ENCODE measurements around the gene HORMAD2.

HORMAD2 gene

GRCh38 chr22:30161051-30161469 lies 80.8 kb downstream of the HORMAD2 start:
- no peak for DNase-seq (ENCODE audit: low read depth in 1 of 2, low spot score in 1 of 2)

GRCh38 chr22:30167296-30167695 lies 87.0 kb downstream of the HORMAD2 start:
- DNase-seq (ENCODE audit: low read depth in 1 of 2, low spot score in 1 of 2): no peak

GRCh38 chr22:30167734-30168133 lies 87.5 kb downstream of the HORMAD2 start:
- no peak for DNase-seq (ENCODE audit: low read depth in 1 of 2, low spot score in 1 of 2)

- no peak for DNase-seq (ENCODE audit: low read depth in 1 of 2, low spot score in 1 of 2)
Measured at GRCh38 chr22:30169002-30169401, 88.7 kb downstream of the HORMAD2 start.

GRCh38 chr22:30170129-30170528 lies 89.9 kb downstream of the HORMAD2 start:
- no peak for DNase-seq (ENCODE audit: low read depth in 1 of 2, low spot score in 1 of 2)

GRCh38 chr22:30171008-30171407 lies 90.7 kb downstream of the HORMAD2 start:
- DNase-seq (ENCODE audit: low read depth in 1 of 2, low spot score in 1 of 2): no peak

GRCh38 chr22:30175690-30176288 lies 95.5 kb downstream of the HORMAD2 start:
- no peak for DNase-seq (ENCODE audit: low read depth in 1 of 2, low spot score in 1 of 2)

GRCh38 chr22:30176431-30176830 lies 96.2 kb downstream of the HORMAD2 start:
- no peak for DNase-seq (ENCODE audit: low read depth in 1 of 2, low spot score in 1 of 2)

- peak; percentile 12 to 17 for DNase-seq (ENCODE audit: low read depth in 1 of 2, low spot score in 1 of 2)
Measured at GRCh38 chr22:30178181-30179126, 98.2 kb downstream of the HORMAD2 start.

GRCh38 chr22:30180616-30181015 lies 100.4 kb downstream of the HORMAD2 start:
- DNase-seq (ENCODE audit: low read depth in 1 of 2, low spot score in 1 of 2): no peak

- no peak for DNase-seq (ENCODE audit: low read depth in 1 of 2, low spot score in 1 of 2)
Measured at GRCh38 chr22:30181459-30182349, 101.4 kb downstream of the HORMAD2 start.

GRCh38 chr22:30182350-30182745 lies 102.1 kb downstream of the HORMAD2 start:
- DNase-seq (ENCODE audit: low read depth in 1 of 2, low spot score in 1 of 2): no peak

GRCh38 chr22:30182815-30183214 lies 102.6 kb downstream of the HORMAD2 start:
- no peak for DNase-seq (ENCODE audit: low read depth in 1 of 2, low spot score in 1 of 2)

- DNase-seq (ENCODE audit: low read depth in 1 of 2, low spot score in 1 of 2): no peak
Measured at GRCh38 chr22:30183271-30183670, 103.0 kb downstream of the HORMAD2 start.

- no peak for DNase-seq (ENCODE audit: low read depth in 1 of 2, low spot score in 1 of 2)
Measured at GRCh38 chr22:30183861-30184278, 103.6 kb downstream of the HORMAD2 start.

GRCh38 chr22:30185129-30185528 lies 104.9 kb downstream of the HORMAD2 start:
- DNase-seq (ENCODE audit: low read depth in 1 of 2, low spot score in 1 of 2): no peak

GRCh38 chr22:30185549-30185948 lies 105.3 kb downstream of the HORMAD2 start:
- DNase-seq (ENCODE audit: low read depth in 1 of 2, low spot score in 1 of 2): no peak

GRCh38 chr22:30186041-30186440 lies 105.8 kb downstream of the HORMAD2 start:
- no peak for DNase-seq (ENCODE audit: low read depth in 1 of 2, low spot score in 1 of 2)

GRCh38 chr22:30186510-30186909 lies 106.2 kb downstream of the HORMAD2 start:
- no peak for DNase-seq (ENCODE audit: low read depth in 1 of 2, low spot score in 1 of 2)

GRCh38 chr22:30187094-30187493 lies 106.8 kb downstream of the HORMAD2 start:
- no peak for DNase-seq (ENCODE audit: low read depth in 1 of 2, low spot score in 1 of 2)
